PC-3 (cell line): ENCODE data around the gene CHRDL2. TPM values are rescaled to one million over a fixed set of nuclear protein-coding genes. Genes with fewer than 3 reads are reported as not detected.

Experiments used
- ATAC-seq: fragments of 200-7000 bp; cut with Tn5 transposase; 2 replicates; pipeline ENCODE4 v1.9.1; 2020; ENCODE audit warnings: mild to moderate bottlenecking, moderate library complexity
- BruUV-seq: library from RNA; stranded (reverse); fragments of 400-500 nt; replicated peaks from 2 replicates; lab custom pipeline; 2021; lab: Mats Ljungman, UMichigan
- CTCF ChIA-PET: fragments of 300-600 bp; sonication (Branson Sonifier 250); formaldehyde crosslinking; loops from one replicate; lab custom pipeline; 2022; ENCODE audit warnings: antibody characterized with exemption; lab: Charles Lee
- POLR2A ChIA-PET: fragments of 300-600 bp; sonication (Branson Sonifier 250); formaldehyde crosslinking; loops from one replicate; lab custom pipeline; 2022; ENCODE audit warnings: antibody characterized with exemption; ENCODE audit not compliant: unreplicated experiment; lab: Charles Lee
- DNase-seq: peaks from one replicate; pipeline ENCODE4 v3.0.0-alpha.2; 2015
- H2AFZ ChIP-seq: fragments of 300-600 bp; sonication (generic); 2 replicates; pipeline ENCODE4 v1.6.0; 2016; ENCODE audit warnings: antibody characterized with exemption, low read length
- H3F3A ChIP-seq: fragments of 300-600 bp; sonication (generic); one replicate; pipeline ENCODE4 v1.6.0; 2017; ENCODE audit warnings: antibody characterized with exemption, low read length, control low read depth, mild to moderate bottlenecking; ENCODE audit not compliant: unreplicated experiment
- H3K27ac ChIP-seq: fragments of 300-600 bp; sonication (generic); 2 replicates; pipeline ENCODE4 v1.5.1; 2016; ENCODE audit warnings: mild to moderate bottlenecking, low read length
- H3K27me3 ChIP-seq: fragments of 300-600 bp; sonication (generic); 2 replicates; pipeline ENCODE4 v1.6.1; 2016; ENCODE audit warnings: low read length, mixed read lengths
- H3K36me3 ChIP-seq: fragments of 300-600 bp; sonication (generic); 2 replicates; pipeline ENCODE4 v1.6.1; 2016; ENCODE audit warnings: low read depth, mixed run types, low read length, mixed read lengths
- H3K4me1 ChIP-seq: fragments of 300-600 bp; sonication (generic); 2 replicates; pipeline ENCODE4 v1.5.1; 2016; ENCODE audit warnings: low read length; ENCODE audit not compliant: insufficient read depth
- H3K4me2 ChIP-seq: fragments of 300-600 bp; sonication (generic); 2 replicates; pipeline ENCODE4 v1.6.0; 2016; ENCODE audit warnings: low read length
- H3K4me3 ChIP-seq: fragments of 300-600 bp; sonication (generic); 2 replicates; pipeline ENCODE4 v1.5.1; 2016; ENCODE audit warnings: mild to moderate bottlenecking, low read length, mixed read lengths
- H3K79me2 ChIP-seq: fragments of 300-600 bp; sonication (generic); 2 replicates; pipeline ENCODE4 v1.6.1; 2017; ENCODE audit warnings: low read length, mixed read lengths
- H3K9ac ChIP-seq: fragments of 300-600 bp; sonication (generic); 2 replicates; pipeline ENCODE4 v1.6.0; 2016; ENCODE audit warnings: mild to moderate bottlenecking, low read length
- H3K9me2 ChIP-seq: fragments of 300-600 bp; sonication (generic); replicated peaks from 2 replicates; pipeline ENCODE4 v1.6.1; 2016; ENCODE audit warnings: mixed run types, low read length, mixed read lengths
- H3K9me3 ChIP-seq: fragments of 300-600 bp; sonication (generic); 2 replicates; pipeline ENCODE4 v1.6.1; 2016; ENCODE audit warnings: low read length, mixed read lengths
- H4K20me1 ChIP-seq: fragments of 300-600 bp; sonication (generic); 2 replicates; pipeline ENCODE4 v1.6.1; 2016; ENCODE audit warnings: low read length, mixed read lengths
- EZH2 ChIP-seq: fragments of 300-600 bp; sonication (generic); IDR thresholded peaks from one replicate; pipeline ENCODE4 v1.6.1; 2017; ENCODE audit warnings: antibody characterized with exemption, mild to moderate bottlenecking, low read length; ENCODE audit not compliant: unreplicated experiment
- EZH2phosphoT487 ChIP-seq: fragments of 300-600 bp; sonication (generic); IDR thresholded peaks from 2 replicates; pipeline ENCODE4 v1.6.1; 2018; ENCODE audit warnings: mild to moderate bottlenecking, antibody characterized with exemption, low read length, borderline replicate concordance
- intact Hi-C: fragments of 100-400 bp; cut with micrococcal nuclease; formaldehyde crosslinking; loops from 2 replicates; pipeline ENCODE4 v1.9.0; 2023
- total RNA-seq: library from RNA; depleted of rRNA; stranded (reverse); fragments of >200 nt; gene quantifications from 2 replicates; pipeline ENCODE4 v1.2.3, GENCODE V29; 2014
- TF ChIP-seq, protein P1 (sequence below): fragments of 300-600 bp; sonication (generic); conservative IDR thresholded peaks from 2 replicates; pipeline ENCODE4 v1.5.1; 2017; ENCODE audit warnings: antibody characterized with exemption, low read depth, mild to moderate bottlenecking, low read length

The CHRDL2 gene
- total RNA-seq, 1 experiment from 2014 or later = not detected

DNA sequence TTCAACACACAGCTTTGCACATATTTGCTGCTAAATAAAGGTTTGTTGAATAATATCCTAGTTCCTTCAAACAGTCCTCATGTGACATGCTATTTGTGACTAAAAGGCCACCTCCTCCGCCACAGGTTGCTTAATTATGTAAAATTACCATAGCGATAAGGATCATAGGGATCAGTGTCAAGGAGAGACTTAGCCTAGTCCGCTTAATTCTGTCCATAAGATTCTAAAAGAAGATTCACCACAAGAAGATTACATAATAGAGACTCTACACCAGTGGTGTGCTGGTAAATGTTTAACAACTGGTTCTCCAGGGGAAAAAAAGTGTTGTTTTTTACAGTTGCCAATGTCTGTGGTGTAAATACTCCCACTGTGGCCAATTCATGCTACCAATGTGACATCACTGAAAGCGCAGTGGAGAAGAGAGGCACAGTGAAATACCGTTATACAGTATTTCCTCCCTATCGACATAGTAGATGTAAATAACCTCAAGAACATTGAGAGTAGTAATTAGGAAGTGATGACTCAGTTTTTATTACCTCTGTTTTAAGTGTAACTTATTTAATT is 4.2 kb upstream of the CHRDL2 start:
- no peaks in the 10 kb centered on the region for H3F3A ChIP-seq
- H3K9me2 ChIP-seq = no peaks in the 10 kb centered on the region
- ATAC-seq (no peak), DNase-seq (no peak)
- H3K4me3 ChIP-seq = no peak overlapping the region
- H3K4me2 ChIP-seq = no peak overlapping the region
- H3K9ac ChIP-seq = no peak overlapping the region
- H3K27ac ChIP-seq = no peak overlapping the region
- H3K79me2 ChIP-seq = no peaks in the 10 kb centered on the region
- H3K9me3 ChIP-seq = no peaks in the 10 kb centered on the region
- no peak overlapping the region for H2AFZ ChIP-seq
- H3K27me3 ChIP-seq = peaks cover 35% of the 10 kb centered on the region
- no peaks in the 10 kb centered on the region for H3K4me1 ChIP-seq
- ChIA-PET POLR2A (no interaction called here), CTCF (no interaction called here)
- TF ChIP-seq, protein P1, sequence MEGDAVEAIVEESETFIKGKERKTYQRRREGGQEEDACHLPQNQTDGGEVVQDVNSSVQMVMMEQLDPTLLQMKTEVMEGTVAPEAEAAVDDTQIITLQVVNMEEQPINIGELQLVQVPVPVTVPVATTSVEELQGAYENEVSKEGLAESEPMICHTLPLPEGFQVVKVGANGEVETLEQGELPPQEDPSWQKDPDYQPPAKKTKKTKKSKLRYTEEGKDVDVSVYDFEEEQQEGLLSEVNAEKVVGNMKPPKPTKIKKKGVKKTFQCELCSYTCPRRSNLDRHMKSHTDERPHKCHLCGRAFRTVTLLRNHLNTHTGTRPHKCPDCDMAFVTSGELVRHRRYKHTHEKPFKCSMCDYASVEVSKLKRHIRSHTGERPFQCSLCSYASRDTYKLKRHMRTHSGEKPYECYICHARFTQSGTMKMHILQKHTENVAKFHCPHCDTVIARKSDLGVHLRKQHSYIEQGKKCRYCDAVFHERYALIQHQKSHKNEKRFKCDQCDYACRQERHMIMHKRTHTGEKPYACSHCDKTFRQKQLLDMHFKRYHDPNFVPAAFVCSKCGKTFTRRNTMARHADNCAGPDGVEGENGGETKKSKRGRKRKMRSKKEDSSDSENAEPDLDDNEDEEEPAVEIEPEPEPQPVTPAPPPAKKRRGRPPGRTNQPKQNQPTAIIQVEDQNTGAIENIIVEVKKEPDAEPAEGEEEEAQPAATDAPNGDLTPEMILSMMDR = no peak
- TF ChIP-seq EZH2 = no peak
- no peak for TF ChIP-seq EZH2phosphoT487
- BruUV-seq = no TSS peak
- no peaks in the 10 kb centered on the region for H4K20me1 ChIP-seq
- no peaks in the 10 kb centered on the region for H3K36me3 ChIP-seq
- intact Hi-C loops = loop anchor here (5.0 kb wide), 1 partner anchor 118 kb away; no protein-coding TSS in a partner anchor

DNA sequence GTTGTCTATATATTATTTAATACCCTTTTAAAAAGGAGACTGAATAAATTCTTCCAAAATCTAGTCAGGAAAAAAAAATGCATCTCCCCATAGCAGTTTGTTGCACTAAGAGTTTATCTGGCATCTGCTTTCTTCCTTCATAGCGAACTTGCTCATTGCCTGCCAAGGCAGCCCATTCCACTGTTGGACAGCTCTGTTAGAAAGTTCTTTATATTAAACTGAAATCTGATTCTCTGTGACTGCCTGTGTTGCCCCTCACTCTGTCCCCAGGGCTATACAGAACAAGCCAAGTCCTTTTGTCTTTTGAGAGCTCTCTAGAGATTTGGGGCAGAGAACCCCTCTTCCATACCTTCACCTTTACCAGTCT is 3.3 kb upstream of the CHRDL2 start:
- POLR2A ChIA-PET = interaction anchor here (0.6 kb wide), 2 partner anchors 11 to 242 kb away, joined by 3 read pairs; no protein-coding TSS in a partner anchor
- H3K4me2 ChIP-seq = no peak overlapping the region
- H3K9me2 ChIP-seq = no peaks in the 10 kb centered on the region
- no peak overlapping the region for H3K4me3 ChIP-seq
- no peaks in the 10 kb centered on the region for H4K20me1 ChIP-seq
- H2AFZ ChIP-seq = no peak overlapping the region
- CTCF ChIA-PET = interaction anchor here (0.6 kb wide), 1 partner anchor 33 kb away, joined by 5 read pairs; no protein-coding TSS in a partner anchor
- H3K9ac ChIP-seq = no peak overlapping the region
- TF ChIP-seq EZH2phosphoT487 (no peak), EZH2 (no peak)
- TF ChIP-seq, protein P1 = no peak
- no TSS peak for BruUV-seq
- no peak overlapping the region for H3K27ac ChIP-seq
- no peaks in the 10 kb centered on the region for H3K9me3 ChIP-seq
- peaks cover 44% of the 10 kb centered on the region for H3K27me3 ChIP-seq
- DNase-seq (no peak), ATAC-seq (no peak)
- H3K4me1 ChIP-seq = no peaks in the 10 kb centered on the region
- H3F3A ChIP-seq = no peaks in the 10 kb centered on the region
- no peaks in the 10 kb centered on the region for H3K36me3 ChIP-seq
- intact Hi-C loops = no loop called here
- no peaks in the 10 kb centered on the region for H3K79me2 ChIP-seq

DNA sequence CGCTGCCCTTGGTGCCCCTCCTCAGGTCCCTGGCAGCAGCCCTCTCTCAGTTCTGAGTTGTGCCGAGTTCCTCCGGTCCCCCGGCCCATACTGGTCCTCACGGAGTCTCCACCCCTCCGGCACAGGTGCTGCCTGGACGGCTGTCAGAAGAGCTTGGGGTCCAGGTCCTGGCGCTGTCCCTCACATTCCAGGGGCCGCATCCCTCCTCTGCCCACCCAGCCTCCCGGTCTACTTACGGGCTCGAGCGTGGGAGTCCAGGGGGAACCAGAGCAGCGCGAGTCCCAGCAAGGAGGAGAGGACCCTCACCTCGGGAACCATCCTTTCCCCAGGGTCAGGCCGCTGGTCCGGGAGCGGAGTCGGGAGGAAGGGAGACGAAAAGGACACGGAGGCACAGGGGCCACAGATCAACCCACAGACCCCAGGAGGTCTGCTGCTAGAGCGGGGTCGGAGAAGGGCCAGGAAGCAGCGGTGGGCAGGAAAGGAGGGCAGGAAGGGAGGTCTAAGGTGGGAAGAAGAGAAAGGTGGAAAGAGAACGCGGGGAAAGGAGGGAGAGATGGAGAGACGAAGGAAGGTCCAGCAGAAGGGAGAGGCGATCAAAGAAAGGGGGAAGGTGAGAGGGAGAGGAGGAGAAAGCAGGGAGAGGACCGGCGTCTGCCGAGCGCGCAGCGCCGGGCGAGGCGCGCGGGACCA is 510 bp downstream of the CHRDL2 start:
- no peaks in the 10 kb centered on the region for H3F3A ChIP-seq
- peaks cover 54% of the 10 kb centered on the region for H3K27me3 ChIP-seq
- DNase-seq (no peak), ATAC-seq (no peak)
- no peaks in the 10 kb centered on the region for H3K79me2 ChIP-seq
- no peaks in the 10 kb centered on the region for H3K36me3 ChIP-seq
- no TSS peak for BruUV-seq
- CTCF ChIA-PET = no interaction called here
- peak overlapping the region; percentile 23; the same call in 1 of the 2 replicates for H3K4me2 ChIP-seq
- H3K9me2 ChIP-seq = no peaks in the 10 kb centered on the region
- H3K4me3 ChIP-seq = no peak overlapping the region
- TF ChIP-seq EZH2phosphoT487 (peak; percentile 39; the same call in 1 of the 2 replicates), EZH2 (peak; percentile 55)
- TF ChIP-seq, protein P1 = no peak
- H3K4me1 ChIP-seq = no peaks in the 10 kb centered on the region
- H4K20me1 ChIP-seq = no peaks in the 10 kb centered on the region
- intact Hi-C loops = no loop called here
- no peak overlapping the region for H3K27ac ChIP-seq
- POLR2A ChIA-PET = no interaction called here
- no peak overlapping the region for H3K9ac ChIP-seq
- H3K9me3 ChIP-seq = no peaks in the 10 kb centered on the region
- no peak overlapping the region for H2AFZ ChIP-seq
